ENCODE measurements around the gene NAT16. TPM values are rescaled to one million over a fixed set of nuclear protein-coding genes. Genes with fewer than 3 reads are reported as not detected.

The NAT16 gene
- total RNA-seq, 1 donor, result not detected

DNA sequence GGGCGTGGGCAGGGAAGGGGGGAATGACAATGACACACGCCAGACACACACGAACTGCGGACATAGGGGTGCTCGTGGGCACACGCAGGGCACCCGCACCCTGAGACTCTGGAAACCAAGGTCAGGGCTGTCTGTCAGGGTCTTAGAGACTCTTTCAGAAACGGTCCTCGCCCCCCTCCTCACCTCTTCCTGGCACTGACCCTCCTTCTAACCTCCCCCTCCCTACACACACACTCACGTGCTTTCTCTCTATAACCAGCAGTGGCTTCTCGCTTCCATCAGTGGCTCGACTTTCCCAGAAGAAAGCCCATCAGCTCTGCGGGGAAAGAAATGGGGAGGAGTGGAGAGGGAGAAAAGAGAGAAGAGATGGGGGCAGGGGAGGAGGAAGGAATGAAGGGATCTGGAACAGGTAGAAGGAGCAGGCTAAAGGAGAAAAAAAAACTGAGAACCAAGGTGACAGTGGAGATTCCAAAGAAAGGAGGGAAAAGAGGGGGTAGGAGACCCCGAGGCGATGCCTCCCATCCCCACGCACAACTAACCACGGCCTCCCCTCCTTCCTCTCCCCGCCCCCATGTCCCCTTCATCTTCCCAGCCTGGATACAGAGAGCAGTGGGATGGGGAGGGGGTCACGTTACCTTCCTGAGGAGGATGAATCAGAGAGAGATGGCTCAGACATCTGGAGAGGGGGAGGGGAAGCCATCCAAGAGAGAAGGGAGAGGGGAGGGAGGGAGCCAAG is 13.0 kb downstream of the NAT16 start:
- Histone ChIP-seq H3K4me2 (ENCODE audit: insufficient read depth, low read length) (no peak overlapping the region), H3K36me3 (ENCODE audit: insufficient read depth, low read length) (peaks cover 4% of the 10 kb centered on the region), H3K4me1 (ENCODE audit: insufficient read depth, low read length) (peaks cover 22% of the 10 kb centered on the region), H2AFZ (ENCODE audit: low read length) (no peak overlapping the region), H3K79me2 (ENCODE audit: insufficient read depth, low read length) (no peaks in the 10 kb centered on the region), H4K20me1 (ENCODE audit: insufficient read depth, low read length) (peaks cover 21% of the 10 kb centered on the region), H3K4me3 (ENCODE audit: insufficient read depth, low read length) (no peak overlapping the region), H3K9me3 (ENCODE audit: low read depth, low read length) (no peaks in the 10 kb centered on the region), H3K27me3 (ENCODE audit: insufficient read depth, low read length) (peaks cover 81% of the 10 kb centered on the region), H3K27ac (ENCODE audit: low read depth, low read length) (no peak overlapping the region)
- TF ChIP-seq, protein P1, sequence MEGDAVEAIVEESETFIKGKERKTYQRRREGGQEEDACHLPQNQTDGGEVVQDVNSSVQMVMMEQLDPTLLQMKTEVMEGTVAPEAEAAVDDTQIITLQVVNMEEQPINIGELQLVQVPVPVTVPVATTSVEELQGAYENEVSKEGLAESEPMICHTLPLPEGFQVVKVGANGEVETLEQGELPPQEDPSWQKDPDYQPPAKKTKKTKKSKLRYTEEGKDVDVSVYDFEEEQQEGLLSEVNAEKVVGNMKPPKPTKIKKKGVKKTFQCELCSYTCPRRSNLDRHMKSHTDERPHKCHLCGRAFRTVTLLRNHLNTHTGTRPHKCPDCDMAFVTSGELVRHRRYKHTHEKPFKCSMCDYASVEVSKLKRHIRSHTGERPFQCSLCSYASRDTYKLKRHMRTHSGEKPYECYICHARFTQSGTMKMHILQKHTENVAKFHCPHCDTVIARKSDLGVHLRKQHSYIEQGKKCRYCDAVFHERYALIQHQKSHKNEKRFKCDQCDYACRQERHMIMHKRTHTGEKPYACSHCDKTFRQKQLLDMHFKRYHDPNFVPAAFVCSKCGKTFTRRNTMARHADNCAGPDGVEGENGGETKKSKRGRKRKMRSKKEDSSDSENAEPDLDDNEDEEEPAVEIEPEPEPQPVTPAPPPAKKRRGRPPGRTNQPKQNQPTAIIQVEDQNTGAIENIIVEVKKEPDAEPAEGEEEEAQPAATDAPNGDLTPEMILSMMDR (IDR thresholded peaks at IDR 0.05; ENCODE audit: extremely low read depth, low read depth, low read length), result no peak
- peak; percentile 70 for DNase-seq (ENCODE audit: insufficient read length, low spot score, missing footprints)

DNA sequence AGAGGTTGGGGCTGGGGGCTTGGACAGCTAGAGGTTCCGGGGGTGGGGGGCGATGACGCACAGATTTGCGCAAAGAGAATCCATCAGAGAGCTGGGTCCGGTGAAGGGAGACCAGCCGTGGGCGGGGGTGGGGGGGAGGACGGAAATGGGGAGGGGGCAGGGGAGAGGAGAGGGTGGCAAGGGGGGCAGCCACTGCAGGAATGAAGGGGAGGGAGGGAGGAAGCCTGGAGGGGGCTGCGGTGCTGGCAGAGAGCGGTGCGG is 13.5 kb downstream of the NAT16 start:
- Histone ChIP-seq H3K27ac (ENCODE audit: low read depth, low read length) (no peak overlapping the region), H3K4me2 (ENCODE audit: insufficient read depth, low read length) (no peak overlapping the region), H3K79me2 (ENCODE audit: insufficient read depth, low read length) (no peaks in the 10 kb centered on the region), H3K36me3 (ENCODE audit: insufficient read depth, low read length) (peaks cover 7% of the 10 kb centered on the region), H4K20me1 (ENCODE audit: insufficient read depth, low read length) (peaks cover 26% of the 10 kb centered on the region), H3K27me3 (ENCODE audit: insufficient read depth, low read length) (peaks cover 76% of the 10 kb centered on the region), H3K4me1 (ENCODE audit: insufficient read depth, low read length) (peaks cover 22% of the 10 kb centered on the region), H3K4me3 (ENCODE audit: insufficient read depth, low read length) (no peak overlapping the region), H3K9me3 (ENCODE audit: low read depth, low read length) (no peaks in the 10 kb centered on the region), H2AFZ (ENCODE audit: low read length) (no peak overlapping the region)
- DNase-seq (ENCODE audit: insufficient read length, low spot score, missing footprints), result peak; percentile 57
- TF ChIP-seq, protein P1 (IDR thresholded peaks at IDR 0.05; ENCODE audit: extremely low read depth, low read depth, low read length), result no peak

DNA sequence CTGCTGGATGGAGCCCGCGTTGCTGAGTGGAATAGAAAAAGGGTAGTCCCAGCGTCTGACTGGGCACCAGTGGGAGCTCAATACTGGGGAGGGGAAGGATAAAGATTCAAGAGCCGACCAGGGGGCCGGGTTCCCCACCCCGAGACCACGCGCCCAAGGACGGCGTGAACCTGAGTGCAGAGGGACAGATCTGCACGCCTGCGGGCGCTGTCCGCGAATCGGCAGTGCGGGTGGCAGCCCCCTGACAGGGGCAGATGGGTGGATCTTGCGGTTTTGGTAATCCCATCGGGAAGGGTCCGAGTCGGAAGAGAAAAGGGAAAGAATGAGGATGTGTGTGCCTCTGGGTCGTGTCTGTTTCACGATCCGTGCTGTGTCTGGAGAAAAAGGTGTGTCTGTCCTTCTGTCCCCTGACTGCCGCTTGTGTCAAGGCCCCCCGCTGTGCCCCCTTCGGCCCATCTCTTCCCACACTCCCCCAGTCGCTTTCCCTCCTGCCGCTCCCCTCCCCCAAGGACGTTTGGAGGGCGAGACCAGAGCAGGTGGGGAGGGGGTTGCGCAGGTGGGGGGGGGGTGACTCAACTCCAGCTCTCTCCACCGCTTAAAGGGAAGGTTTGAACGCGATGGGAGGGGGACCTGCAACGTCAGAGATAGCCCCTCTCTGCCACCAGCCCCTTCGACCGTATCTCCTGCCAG is 14.0 kb downstream of the NAT16 start:
- Histone ChIP-seq H3K79me2 (ENCODE audit: insufficient read depth, low read length) (no peaks in the 10 kb centered on the region), H3K4me1 (ENCODE audit: insufficient read depth, low read length) (peaks cover 22% of the 10 kb centered on the region), H2AFZ (ENCODE audit: low read length) (no peak overlapping the region), H4K20me1 (ENCODE audit: insufficient read depth, low read length) (peaks cover 26% of the 10 kb centered on the region), H3K27ac (ENCODE audit: low read depth, low read length) (no peak overlapping the region), H3K9me3 (ENCODE audit: low read depth, low read length) (no peaks in the 10 kb centered on the region), H3K27me3 (ENCODE audit: insufficient read depth, low read length) (peaks cover 71% of the 10 kb centered on the region), H3K4me3 (ENCODE audit: insufficient read depth, low read length) (peak overlapping the region; percentile 55), H3K4me2 (ENCODE audit: insufficient read depth, low read length) (peak overlapping the region; percentile 74), H3K36me3 (ENCODE audit: insufficient read depth, low read length) (peaks cover 10% of the 10 kb centered on the region)
- DNase-seq (ENCODE audit: insufficient read length, low spot score, missing footprints), result peak; percentile 38
- TF ChIP-seq, protein P1 (IDR thresholded peaks at IDR 0.05; ENCODE audit: extremely low read depth, low read depth, low read length), result no peak

Measured in osteoblast (primary cell).